Measurements from ENCODE around the gene CCDC182. TPM values are rescaled to one million over a fixed set of nuclear protein-coding genes. Genes with fewer than 3 reads are reported as not detected.

CCDC182 gene
- total and polyA plus RNA-seq, 12 donors = not detected

- no peaks in the 10 kb centered on the region for H3K9me3 ChIP-seq (replicated peaks in 1 of 3)
- H3K4me1 ChIP-seq (replicated peaks in 1 of 2) = no peaks in the 10 kb centered on the region
- WGBS, 4 donors = 90 to 96% (median 95%) methylated on average over 3 of the region's 3 CpGs
- H3K27me3 ChIP-seq = no peaks in the 10 kb centered on the region
- intact Hi-C loops (cut with DNase I) = no loop called here
- DNase-seq = no peak
- H3K27ac ChIP-seq = no peak overlapping the region
- H3K36me3 ChIP-seq (replicated peaks in 1 of 2) = no peaks in the 10 kb centered on the region
- H3K4me3 ChIP-seq = no peak overlapping the region
- no peak for TF ChIP-seq POLR2A (IDR thresholded peaks at IDR 0.05)
- TF ChIP-seq CTCF (IDR thresholded peaks at IDR 0.05) = no peak
Measured at GRCh38 chr17:57735230-57735629, 9.9 kb downstream of the CCDC182 start.

DNA sequence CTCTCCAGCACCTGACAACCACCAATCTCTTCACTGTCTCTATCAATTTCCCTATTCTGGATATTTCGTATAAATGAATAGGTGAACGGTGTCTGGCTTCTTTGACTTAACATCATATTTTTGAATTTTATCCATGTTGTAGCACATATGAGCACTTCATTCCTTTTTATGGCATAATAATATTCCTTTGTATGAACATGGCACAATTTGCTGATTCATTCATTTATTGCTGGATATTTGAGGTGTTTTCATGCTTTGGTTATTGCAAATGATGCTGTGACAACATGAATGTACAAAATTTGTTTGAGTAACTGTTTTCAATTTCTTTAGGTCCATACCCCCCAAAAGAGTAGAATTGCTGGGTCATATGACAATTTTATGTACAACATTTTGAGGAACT lies 12.0 kb downstream of the CCDC182 start:
- no peak overlapping the region for H3K27ac ChIP-seq
- H3K4me1 ChIP-seq (replicated peaks in 1 of 2) = no peaks in the 10 kb centered on the region
- H3K36me3 ChIP-seq (replicated peaks in 1 of 2) = no peaks in the 10 kb centered on the region
- H3K9me3 ChIP-seq (replicated peaks in 1 of 3) = no peaks in the 10 kb centered on the region
- no peak for DNase-seq
- TF ChIP-seq CTCF (IDR thresholded peaks at IDR 0.05) (no peak), POLR2A (IDR thresholded peaks at IDR 0.05) (no peak)
- H3K4me3 ChIP-seq = no peak overlapping the region
- no peaks in the 10 kb centered on the region for H3K27me3 ChIP-seq
- intact Hi-C loops (cut with DNase I) = no loop called here
- 96 to 97% (median 96%) methylated on average over 2 of the region's 2 CpGs for WGBS, 4 donors

DNA sequence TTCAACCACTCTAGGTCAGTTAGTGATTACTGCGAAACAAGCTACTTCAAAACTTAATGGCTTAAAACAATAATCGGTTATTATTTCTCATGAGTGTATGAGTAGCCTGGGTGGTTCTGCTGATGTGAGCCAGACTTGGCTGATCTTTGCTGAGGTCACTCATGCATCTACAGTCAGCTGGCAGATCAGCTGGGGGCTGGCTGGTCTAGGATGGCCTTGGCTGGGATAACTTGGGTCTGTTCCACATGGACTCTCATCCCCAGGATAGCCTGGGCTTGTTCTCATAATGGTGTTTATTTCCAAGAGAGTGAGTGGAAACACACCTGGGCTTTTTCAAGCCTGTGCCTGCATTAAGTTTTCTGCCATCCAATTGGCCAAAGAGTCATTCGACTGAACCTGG lies 13.0 kb downstream of the CCDC182 start:
- DNase-seq = peak; percentile 62 to 86 (median 83)
- intact Hi-C loops (cut with DNase I) = no loop called here
- 58 to 65% (median 64%) methylated on average over 3 of the region's 3 CpGs for WGBS, 4 donors

DNA sequence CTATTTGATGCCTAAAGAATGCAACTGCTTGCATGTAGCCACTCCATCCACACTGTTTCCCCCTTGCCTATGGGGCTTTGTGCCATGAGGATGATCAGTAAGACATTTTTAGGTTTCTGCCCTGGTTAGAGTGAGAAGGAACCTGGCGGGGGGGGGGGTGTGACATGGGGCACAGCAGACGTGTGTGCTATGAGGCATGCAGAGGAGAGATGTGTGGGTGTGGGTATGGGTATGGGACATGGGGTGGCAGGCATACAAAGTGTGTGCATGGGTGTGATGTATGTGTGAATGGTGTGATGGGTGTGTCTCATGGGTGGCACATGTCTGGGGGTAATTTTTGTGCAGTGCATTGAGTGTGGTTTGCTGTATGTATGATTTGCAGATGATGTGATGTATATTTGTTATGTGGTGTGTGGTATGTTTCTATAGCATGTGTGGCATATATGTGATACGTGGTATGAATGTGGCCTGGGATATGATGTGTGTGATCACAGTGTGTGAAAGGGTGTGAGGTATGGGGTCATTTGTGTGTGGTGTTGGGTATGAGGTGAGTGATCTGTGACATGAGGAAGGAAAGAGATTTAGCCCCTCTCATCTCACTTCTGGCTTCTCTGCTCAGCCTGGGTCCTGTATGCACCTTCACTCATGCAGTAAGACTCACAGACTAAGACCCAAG lies 14.9 kb downstream of the CCDC182 start:
- Histone ChIP-seq H3K4me1 (replicated peaks in 1 of 2) (no peaks in the 10 kb centered on the region), H3K27me3 (no peaks in the 10 kb centered on the region), H3K9me3 (replicated peaks in 1 of 3) (no peaks in the 10 kb centered on the region), H3K27ac (no peak overlapping the region), H3K4me3 (no peak overlapping the region), H3K36me3 (replicated peaks in 1 of 2) (no peaks in the 10 kb centered on the region)
- intact Hi-C loops (cut with DNase I) = no loop called here
- peak in 1 of 7 donors; percentile 1 for DNase-seq
- WGBS, 4 donors = 83 to 93% (median 86%) methylated on average over 3 of the region's 3 CpGs
- TF ChIP-seq POLR2A (IDR thresholded peaks at IDR 0.05) (no peak), CTCF (IDR thresholded peaks at IDR 0.05) (no peak)

More for the DNA sequence above, 13.0 kb downstream of the CCDC182 start:
- no peak overlapping the region for H3K27ac ChIP-seq
- H3K36me3 ChIP-seq (replicated peaks in 1 of 2) = no peaks in the 10 kb centered on the region
- H3K9me3 ChIP-seq (replicated peaks in 1 of 3) = no peaks in the 10 kb centered on the region
- H3K27me3 ChIP-seq = no peaks in the 10 kb centered on the region
- no peak overlapping the region for H3K4me3 ChIP-seq
- H3K4me1 ChIP-seq (replicated peaks in 1 of 2) = no peaks in the 10 kb centered on the region
- TF ChIP-seq POLR2A (IDR thresholded peaks at IDR 0.05) (no peak), CTCF (IDR thresholded peaks at IDR 0.05) (no peak)
